Endothelial cell of umbilical vein (primary cell): ENCODE data around the gene PDHA1.

ENCODE experiments used
- CTCF ChIP-seq, 2 donors: IDR thresholded peaks; 1 replicate in 1 of 2; 2 replicates in 1 of 2; pipeline ENCODE4 v1.5.1; 2011; ENCODE audit warnings: low read length in 2 of 2, mild to moderate bottlenecking in 2 of 2, moderate library complexity in 2 of 2, control low read depth in 1 of 2, inconsistent platforms in 1 of 2, low read depth in 1 of 2; ENCODE audit not compliant: insufficient read depth in 1 of 2; ENCODE audit errors: extremely low read depth in 1 of 2
- MAX ChIP-seq: IDR thresholded peaks from 2 replicates; pipeline ENCODE4 v1.6.1; 2011; ENCODE audit not compliant: insufficient read depth, insufficient read length

DNA sequence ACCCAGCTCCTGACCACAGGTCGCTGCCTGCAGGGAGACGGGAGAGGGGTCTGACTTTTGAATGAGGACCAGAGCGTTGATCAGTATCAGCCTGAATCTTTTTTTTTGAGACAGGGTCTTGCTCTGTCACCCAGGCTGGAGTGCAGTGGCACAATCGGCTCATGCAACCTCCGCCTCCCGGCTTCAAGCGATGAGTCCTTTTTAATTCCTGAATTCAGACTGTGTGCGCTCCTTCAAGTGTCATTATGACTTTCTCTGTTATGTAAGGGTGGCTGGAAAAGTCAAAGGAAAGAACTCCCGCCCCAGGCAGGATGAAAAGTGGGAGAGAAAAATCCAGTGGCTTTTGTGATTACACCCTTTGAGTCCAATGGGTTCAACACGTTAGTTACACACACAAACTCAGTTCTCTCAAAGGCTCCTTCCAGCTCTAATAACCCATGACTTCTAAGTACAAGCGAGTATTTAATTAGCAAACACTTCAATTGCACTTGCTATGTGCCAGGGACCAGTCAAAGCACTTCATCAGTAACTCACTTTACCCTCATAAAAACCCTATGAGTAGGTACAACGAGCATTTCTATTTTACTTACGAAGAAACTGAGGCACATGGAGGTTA, 44.4 kb downstream of the PDHA1 start:
- no peak for TF ChIP-seq CTCF (IDR thresholded peaks at IDR 0.05; ENCODE audit: extremely low read depth in 1 of 2, insufficient read depth in 1 of 2, low read depth in 1 of 2, low read length in 2 of 2)
- no peak for TF ChIP-seq MAX
